HG03432 (cell line): ENCODE data around the gene KLF16.
"Not testable (repeated sequence)": the region's sequence is repeated elsewhere in the genome, so short reads cannot be mapped to it uniquely, and the experiment has no call there.

Experiments
- ATAC-seq: cut with Tn5 transposase; IDR thresholded peaks from one replicate; pipeline ENCODE4 v1.9.1; 2021; ENCODE audit warnings: mild to moderate bottlenecking, moderate library complexity; ENCODE audit not compliant: unreplicated experiment

Gene KLF16

GRCh38 chr19:1863328-1863637, at the start of gene KLF16:
Gene KLF16, minus strand, starts transcription at chr19:1863579. Its CDS starts 82 bp downstream, at chr19:1863497.
- no peak for ATAC-seq

GRCh38 chr19:1912760-1913505, 49.6 kb upstream of the KLF16 start:
- ATAC-seq, result no peak

- ATAC-seq, result no peak
Observed at GRCh38 chr19:1911995-1912394, 48.6 kb upstream of the KLF16 start.

DNA sequence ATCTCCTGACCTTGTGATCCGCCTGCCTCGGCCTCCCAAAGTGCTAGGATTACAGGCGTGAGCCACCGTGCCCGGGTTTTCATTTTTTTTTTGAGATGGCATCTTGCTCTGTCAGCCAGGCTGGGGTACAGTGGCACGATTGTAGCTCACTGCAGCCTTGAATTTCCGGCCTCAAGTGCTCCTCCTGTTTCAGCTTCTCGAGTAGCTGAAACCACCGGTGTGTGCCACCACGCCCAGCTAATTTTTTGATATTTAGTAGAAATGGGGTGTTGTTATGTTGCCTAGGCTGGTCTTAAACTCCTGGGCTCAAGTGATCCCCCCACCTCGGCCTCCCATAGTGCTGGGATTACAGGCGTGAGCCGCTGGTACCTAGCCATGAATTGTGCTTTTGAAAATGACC, 47.7 kb upstream of the KLF16 start:
- ATAC-seq, result no peak

DNA sequence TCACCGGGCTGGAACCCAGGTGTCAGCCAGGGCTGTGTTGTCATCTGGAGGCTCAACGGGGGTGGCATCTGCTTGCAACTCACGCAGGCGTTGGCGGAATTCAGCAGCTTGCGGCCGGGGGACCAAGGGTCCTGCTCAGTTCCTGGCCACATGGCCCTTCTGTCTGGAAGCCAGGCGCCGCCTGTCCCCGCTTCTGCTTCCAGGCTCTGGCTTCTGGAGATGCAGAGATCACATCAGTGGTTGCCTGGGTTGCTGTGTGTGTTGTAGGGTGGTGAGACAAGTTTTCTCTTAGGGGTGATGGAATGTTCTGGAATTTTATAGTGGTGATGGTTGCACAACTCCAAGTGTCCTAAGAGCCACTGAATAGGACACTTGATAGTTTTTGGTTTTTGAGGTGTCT, 46.8 kb upstream of the KLF16 start:
- ATAC-seq, result no peak

DNA sequence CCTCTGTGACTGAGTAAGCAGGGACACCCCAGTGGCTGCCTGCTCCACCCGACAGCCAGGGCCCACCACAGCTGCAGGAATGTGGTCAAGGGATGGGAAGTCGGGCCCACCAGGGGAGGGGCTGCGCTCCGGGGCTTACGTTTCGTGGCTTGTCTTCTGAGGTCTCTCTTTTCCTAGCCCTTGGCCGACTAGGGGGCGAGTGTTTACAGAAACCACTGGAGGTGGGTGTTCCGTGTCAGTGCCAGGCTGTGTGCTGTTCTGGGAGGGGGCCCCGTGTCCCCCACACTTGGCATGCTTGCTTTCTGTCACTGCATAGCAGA, 46.3 kb upstream of the KLF16 start:
- ATAC-seq, result no peak

DNA sequence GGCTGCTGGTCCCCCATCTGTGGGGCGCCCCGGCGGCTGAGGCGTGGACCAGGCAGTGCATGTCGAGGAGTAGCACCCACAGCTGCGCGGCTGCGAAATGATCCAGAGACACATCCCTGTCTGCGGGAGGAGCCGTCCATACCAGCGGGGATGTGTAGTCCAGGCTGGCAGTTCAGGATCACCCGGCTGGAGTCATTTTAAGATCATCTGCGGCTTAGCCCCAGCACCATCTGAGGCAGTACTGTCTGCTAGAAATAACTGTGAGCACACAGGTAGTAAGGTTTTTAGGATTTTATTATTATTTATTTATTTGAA, 44.9 kb upstream of the KLF16 start:
- ATAC-seq, result no peak

GRCh38 chr19:1907563-1908363, 44.4 kb upstream of the KLF16 start:
- no peak for ATAC-seq

DNA sequence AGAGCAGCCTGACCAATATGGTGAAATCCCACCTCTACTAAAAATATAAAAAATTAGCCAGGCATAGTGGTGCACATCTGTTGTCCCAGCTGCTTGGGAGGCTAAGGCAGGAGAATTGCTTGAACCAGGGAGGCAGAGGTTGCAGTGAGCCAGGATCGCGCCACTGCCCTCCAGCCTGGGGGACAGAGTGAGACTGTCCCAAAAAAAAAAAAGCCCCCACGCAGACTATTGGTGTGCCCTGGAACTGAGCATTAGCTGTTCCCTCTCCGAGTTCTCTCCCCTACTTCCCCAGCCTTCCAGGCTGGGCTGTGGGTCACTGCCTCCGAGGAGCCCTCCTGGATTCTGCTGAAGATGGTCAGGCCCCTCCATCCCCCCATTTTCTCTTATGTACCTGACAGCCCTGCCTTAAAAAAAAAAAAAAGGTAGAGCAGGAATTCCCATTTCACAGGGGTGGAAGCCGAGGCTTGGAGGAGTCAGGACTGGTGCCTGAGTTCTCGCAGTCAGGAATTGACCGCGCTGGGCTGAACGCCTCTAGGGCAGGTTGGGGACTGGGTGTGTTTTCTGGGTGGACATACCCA, 43.7 kb upstream of the KLF16 start:
- ATAC-seq, result no peak

- ATAC-seq, result no peak
Observed at GRCh38 chr19:1905863-1906375, 42.5 kb upstream of the KLF16 start.

DNA sequence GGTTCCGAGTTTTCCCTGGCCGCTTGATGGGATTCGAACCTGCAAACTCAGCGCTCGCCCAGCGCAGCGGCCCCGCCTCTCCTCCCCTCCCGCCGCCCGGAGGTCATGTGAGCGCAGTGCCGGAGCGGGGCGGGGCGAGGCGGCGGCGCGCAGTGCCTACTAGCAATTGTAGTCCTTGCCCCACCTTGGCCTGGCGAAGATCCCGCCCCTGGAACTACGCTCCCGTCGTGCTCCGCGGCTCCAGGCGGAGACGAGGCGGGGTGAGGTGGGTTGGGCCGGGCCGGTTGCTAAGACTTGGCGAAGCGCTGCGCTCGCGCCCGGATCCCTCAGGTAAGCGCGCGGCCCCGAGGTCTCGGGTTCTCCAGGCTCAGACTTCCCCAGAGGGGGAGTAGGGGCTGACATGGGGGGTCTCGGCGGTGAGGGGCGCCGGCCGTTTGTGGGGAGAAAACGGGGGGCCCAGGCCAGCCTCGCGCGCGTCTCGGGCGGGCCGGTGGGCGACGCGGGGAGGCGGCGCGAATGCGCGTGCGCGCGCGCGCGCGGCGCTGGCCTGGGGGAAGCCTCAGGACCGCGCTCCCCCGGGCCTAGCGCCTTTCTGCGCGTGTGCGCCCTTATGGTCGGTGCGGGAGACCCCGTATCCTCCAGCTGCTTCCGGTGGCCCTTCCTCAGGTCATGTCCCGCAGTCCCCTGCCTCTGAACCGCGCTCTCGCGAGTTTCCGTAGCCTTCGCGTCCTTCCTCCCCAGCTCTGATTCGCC, 41.9 kb upstream of the KLF16 start, which contains the start of the genes ADAT3 and SCAMP4:
Gene ADAT3 (plus strand): TSS at position 290 of the 753 bp plus-strand sequence. CDS start 6,649 bp downstream, outside the sequence.
Gene SCAMP4 (plus strand): TSS at position 290 of the 753 bp plus-strand sequence. CDS start 9,621 bp downstream, outside the sequence.
- peak; percentile 78 for ATAC-seq

- peak; percentile 3 for ATAC-seq
Observed at GRCh38 chr19:1904860-1905109, 41.4 kb upstream of the KLF16 start.

DNA sequence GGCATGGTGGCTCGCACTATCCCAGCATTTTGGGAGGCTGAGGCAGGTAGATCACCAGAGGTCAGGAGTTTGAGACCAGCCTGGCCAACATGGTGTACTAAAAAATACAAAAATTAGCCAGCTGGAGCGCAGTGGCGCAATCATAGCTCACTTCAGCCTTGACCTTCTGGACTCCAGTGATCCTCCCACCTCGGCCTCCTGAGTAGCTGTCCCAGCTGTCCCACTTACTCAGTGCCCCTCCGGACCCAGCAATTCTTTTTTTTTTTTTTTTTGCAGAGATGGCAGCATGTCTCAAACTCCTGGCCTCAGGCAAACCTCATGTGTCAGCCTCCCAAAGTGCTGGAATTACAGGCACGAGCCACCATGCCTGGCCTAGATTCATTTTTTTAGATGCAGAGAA, 39.5 kb upstream of the KLF16 start:
- no peak for ATAC-seq

DNA sequence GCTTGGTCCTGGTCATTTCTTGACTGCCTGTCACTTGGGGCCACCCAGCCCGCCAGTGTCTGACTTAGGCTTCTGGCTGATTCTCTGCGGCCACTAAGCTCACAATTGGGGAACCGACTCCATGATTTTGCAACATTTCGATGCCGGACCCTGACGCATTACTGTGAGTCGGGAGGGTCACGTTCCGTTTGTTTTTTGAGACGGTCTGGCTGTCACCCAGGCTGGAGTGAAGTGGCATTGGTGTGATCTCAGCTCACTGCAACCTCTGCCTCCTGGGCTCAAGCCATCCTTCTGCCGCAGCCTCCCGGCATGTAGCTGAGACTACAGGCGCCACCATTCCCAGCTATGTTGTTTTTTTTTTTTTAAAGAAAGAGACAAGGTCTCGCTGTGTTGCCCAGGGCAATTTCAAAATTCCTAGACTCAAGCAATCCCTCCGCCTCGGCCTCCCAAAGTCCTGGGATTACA, 38.6 kb upstream of the KLF16 start:
- ATAC-seq, result no peak

GRCh38 chr19:1896508-1896907, 33.1 kb upstream of the KLF16 start:
- ATAC-seq, result no peak

- ATAC-seq, result no peak
Observed at GRCh38 chr19:1893791-1894190, 30.4 kb upstream of the KLF16 start.

DNA sequence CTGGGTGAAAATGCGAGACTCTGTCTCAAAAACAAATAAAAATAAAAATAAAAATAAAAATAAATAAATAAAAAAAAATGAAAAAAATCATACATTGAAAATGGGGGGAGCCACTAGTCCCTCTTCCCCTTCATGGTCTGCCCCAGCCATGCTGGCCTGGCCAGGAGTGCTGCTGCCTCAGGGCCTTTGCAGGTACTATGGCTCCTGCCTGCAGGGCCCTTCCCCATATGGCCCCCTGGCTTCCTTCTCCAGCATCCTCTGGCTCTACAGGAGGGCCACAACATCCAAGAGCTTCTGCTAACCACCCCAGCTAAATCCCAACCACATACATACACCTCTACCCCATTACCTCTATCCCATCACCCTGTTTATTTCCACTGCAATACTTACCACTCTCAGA, 26.5 kb upstream of the KLF16 start:
- no peak for ATAC-seq

DNA sequence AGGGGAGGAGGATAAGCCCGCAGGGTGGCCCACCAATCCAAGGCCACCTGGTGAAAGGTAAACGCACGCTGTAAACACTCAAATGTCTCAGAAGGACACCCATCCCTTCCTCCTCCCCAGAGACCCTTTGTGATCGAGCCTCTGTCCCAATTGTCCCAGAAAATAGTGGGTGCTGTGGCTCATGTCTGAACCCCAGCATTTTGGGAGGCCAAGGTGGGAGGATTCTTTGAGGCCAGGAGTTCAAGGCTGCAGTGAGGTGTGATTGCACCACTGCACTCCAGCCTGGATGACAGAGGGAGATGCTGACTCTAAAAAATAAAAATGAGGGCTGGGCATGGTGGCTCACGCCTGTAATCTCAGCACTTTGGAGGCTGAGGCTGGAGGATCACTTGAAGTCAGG, 25.0 kb upstream of the KLF16 start:
- no peak for ATAC-seq

DNA sequence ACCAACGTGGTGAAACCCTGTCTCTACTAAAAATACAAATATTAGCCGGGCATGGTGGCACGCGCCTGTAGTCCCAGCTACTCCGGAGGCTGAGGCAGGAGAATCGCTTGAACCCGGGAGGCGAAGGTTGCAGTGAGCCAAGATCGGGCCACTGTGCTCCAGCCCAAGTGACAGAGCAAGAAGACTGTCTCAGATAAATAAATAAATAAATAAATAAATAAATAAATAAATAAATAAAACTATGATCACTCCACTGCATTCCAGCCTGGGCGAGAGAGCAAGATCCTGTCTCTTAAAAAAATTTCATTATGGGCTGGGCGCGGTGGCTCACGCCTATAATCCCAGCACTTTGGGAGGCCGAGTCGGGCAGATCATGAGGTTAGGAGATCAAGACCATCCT, 23.0 kb upstream of the KLF16 start:
- ATAC-seq, result not testable (repeated sequence)

DNA sequence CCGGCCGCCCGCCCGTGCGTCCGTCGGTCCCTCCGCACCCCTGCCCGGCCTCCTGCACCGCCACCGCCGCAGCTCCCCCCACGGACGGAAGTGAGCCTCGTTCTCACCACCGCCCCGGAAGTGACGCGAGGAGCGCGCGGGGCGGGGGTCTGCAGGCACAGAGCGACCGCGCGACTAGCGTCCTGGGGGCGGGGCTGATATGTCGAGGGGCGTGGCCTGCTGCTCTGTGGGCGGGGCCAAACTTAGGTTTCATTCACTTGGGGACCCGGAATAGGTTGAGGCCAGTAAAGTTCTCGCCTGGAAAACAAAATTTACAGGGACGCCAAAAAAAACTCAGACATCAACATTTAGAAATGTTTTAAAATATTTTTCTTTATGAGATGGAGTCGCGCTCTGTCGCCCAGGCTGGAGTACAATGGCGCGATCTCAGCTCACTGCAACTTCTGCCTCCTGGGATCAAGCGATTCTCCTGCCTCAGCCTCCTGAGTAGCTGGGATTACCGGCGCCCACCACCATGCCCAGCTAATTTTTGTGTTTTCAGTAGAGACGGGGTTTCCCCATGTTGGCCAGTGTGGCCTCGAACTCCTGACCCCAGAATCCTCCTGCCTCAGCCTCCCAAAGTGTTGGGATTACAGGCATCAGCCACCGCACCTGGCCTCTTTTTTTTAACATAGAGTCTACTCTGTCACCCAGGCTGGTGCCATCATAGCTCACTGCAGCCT, 22.2 kb upstream of the KLF16 start, which contains the start of gene ABHD17A:
Gene ABHD17A (minus strand): TSS at position 99 of the 722 bp plus-strand sequence. CDS start 3,930 bp downstream, outside the sequence.
- ATAC-seq, result peak; percentile 71
